Astrocyte (in vitro differentiated cells and primary cell): ENCODE results near the gene COG5. TPM values are rescaled to one million over a fixed set of nuclear protein-coding genes. Genes with fewer than 3 reads are reported as not detected.

Experiments
- DNase-seq: peaks from one replicate; pipeline ENCODE4 v3.0.0-alpha.2; 2010; ENCODE audit warnings: low read depth
- FAIRE-seq: peaks from 2 replicates; lab custom pipeline; 2011; peaks lifted over from hg19 to GRCh38; lab: Jason Lieb, UNC
- H2AFZ ChIP-seq: 2 replicates; pipeline ENCODE4 v1.6.0; 2012; ENCODE audit warnings: low read depth, low read length, inconsistent platforms
- H3K27ac ChIP-seq: 2 replicates; pipeline ENCODE4 v1.5.1; 2011; ENCODE audit warnings: low read depth, low read length, inconsistent platforms
- H3K27me3 ChIP-seq: 2 replicates; pipeline ENCODE4 v1.6.0; 2011; ENCODE audit warnings: low read length, inconsistent platforms; ENCODE audit not compliant: insufficient read depth
- H3K36me3 ChIP-seq: 2 replicates; pipeline ENCODE4 v1.5.1; 2011; ENCODE audit warnings: low read length, inconsistent platforms; ENCODE audit not compliant: insufficient read depth
- H3K4me1 ChIP-seq: 2 replicates; pipeline ENCODE4 v1.5.1; 2011; ENCODE audit warnings: low read length, inconsistent platforms; ENCODE audit not compliant: insufficient read depth
- H3K4me2 ChIP-seq: 2 replicates; pipeline ENCODE4 v1.6.0; 2012; ENCODE audit warnings: low read length, inconsistent platforms
- H3K4me3 ChIP-seq: 2 replicates; pipeline ENCODE4 v1.5.1; 2011; ENCODE audit warnings: low read depth, mild to moderate bottlenecking, low read length, inconsistent platforms; ENCODE audit not compliant: insufficient read depth
- H3K79me2 ChIP-seq: 2 replicates; pipeline ENCODE4 v1.6.0; 2012; ENCODE audit warnings: mild to moderate bottlenecking, low read length, inconsistent platforms; ENCODE audit not compliant: insufficient read depth
- H3K9ac ChIP-seq: 2 replicates; pipeline ENCODE4 v1.6.0; 2012; ENCODE audit warnings: mild to moderate bottlenecking, low read length, inconsistent platforms
- H3K9me3 ChIP-seq: 2 replicates; pipeline ENCODE4 v1.5.1; 2012; ENCODE audit warnings: low read depth, mild to moderate bottlenecking, low read length, inconsistent platforms; ENCODE audit not compliant: insufficient read depth
- H4K20me1 ChIP-seq: 2 replicates; pipeline ENCODE4 v1.6.0; 2012; ENCODE audit warnings: low read length, inconsistent platforms; ENCODE audit not compliant: insufficient read depth
- H3K27ac Mint-ChIP-seq: one replicate; pipeline ENCODE4 v1.8.0; 2021; ENCODE audit warnings: mild to moderate bottlenecking, mixed read lengths; ENCODE audit not compliant: unreplicated experiment
- H3K27me3 Mint-ChIP-seq: one replicate; pipeline ENCODE4 v1.8.0; 2021; ENCODE audit warnings: low read depth, mixed read lengths; ENCODE audit not compliant: unreplicated experiment
- H3K36me3 Mint-ChIP-seq: one replicate; pipeline ENCODE4 v1.8.0; 2021; ENCODE audit warnings: low read depth, mixed read lengths; ENCODE audit not compliant: unreplicated experiment
- H3K4me1 Mint-ChIP-seq: one replicate; pipeline ENCODE4 v1.8.0; 2021; ENCODE audit warnings: low read depth, mixed read lengths; ENCODE audit not compliant: unreplicated experiment
- H3K4me3 Mint-ChIP-seq: one replicate; pipeline ENCODE4 v1.8.0; 2021; ENCODE audit warnings: mild to moderate bottlenecking, moderate library complexity, mixed read lengths; ENCODE audit not compliant: unreplicated experiment
- H3K9me3 Mint-ChIP-seq: one replicate; pipeline ENCODE4 v1.8.0; 2021; ENCODE audit warnings: mild to moderate bottlenecking, mixed read lengths; ENCODE audit not compliant: unreplicated experiment
- EZH2 ChIP-seq: IDR thresholded peaks from 2 replicates; pipeline ENCODE4 v1.6.1; 2012; ENCODE audit warnings: mild to moderate bottlenecking, low read length, inconsistent platforms; ENCODE audit not compliant: insufficient read depth
- total RNA-seq: library from RNA; stranded (reverse); gene quantifications from 2 replicates; pipeline ENCODE4 v1.2.1, GENCODE V29; 2021
- TF ChIP-seq, protein P1 (sequence below): IDR thresholded peaks from 2 replicates; pipeline ENCODE4 v1.5.1; 2011; ENCODE audit warnings: low read depth, mild to moderate bottlenecking, inconsistent platforms, low read length, moderate library complexity; ENCODE audit not compliant: insufficient read depth

Gene COG5
- total RNA-seq, 1 donor from 2014 or later = 57.1 TPM

DNA sequence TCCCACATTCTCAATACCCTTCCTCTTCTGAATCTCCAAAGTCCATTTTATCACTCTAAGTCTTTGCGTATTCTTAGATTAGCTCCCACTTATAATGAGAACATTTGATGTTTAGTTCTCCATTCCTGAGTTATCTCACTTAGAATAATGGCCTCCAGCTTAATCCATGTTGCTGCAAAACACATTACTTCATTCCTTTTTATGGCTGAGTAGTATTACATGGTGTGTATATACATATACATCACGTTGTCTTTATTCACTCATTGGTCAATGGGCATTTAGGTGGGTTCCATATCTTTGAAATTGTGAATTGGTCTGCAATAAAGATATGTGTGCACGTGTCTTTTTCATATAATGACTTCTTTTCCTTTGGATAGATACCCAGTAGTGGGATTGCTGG, 61.6 kb downstream of the COG5 start:
- Histone ChIP-seq H4K20me1 (peaks cover 20% of the 10 kb centered on the region), H3K4me1 (no peaks in the 10 kb centered on the region), H3K27me3 (no peaks in the 10 kb centered on the region), H3K79me2 (peaks cover 13% of the 10 kb centered on the region), H3K4me3 (no peak overlapping the region), H3K27ac (no peak overlapping the region), H3K9ac (no peak overlapping the region), H3K4me2 (no peak overlapping the region), H3K9me3 (no peaks in the 10 kb centered on the region), H3K36me3 (no peaks in the 10 kb centered on the region), H2AFZ (no peak overlapping the region)
- FAIRE-seq = no peak
- no peaks in the 10 kb centered on the region for H3K9me3 Mint-ChIP-seq
- H3K4me3 Mint-ChIP-seq = no peak overlapping the region
- TF ChIP-seq, protein P1, sequence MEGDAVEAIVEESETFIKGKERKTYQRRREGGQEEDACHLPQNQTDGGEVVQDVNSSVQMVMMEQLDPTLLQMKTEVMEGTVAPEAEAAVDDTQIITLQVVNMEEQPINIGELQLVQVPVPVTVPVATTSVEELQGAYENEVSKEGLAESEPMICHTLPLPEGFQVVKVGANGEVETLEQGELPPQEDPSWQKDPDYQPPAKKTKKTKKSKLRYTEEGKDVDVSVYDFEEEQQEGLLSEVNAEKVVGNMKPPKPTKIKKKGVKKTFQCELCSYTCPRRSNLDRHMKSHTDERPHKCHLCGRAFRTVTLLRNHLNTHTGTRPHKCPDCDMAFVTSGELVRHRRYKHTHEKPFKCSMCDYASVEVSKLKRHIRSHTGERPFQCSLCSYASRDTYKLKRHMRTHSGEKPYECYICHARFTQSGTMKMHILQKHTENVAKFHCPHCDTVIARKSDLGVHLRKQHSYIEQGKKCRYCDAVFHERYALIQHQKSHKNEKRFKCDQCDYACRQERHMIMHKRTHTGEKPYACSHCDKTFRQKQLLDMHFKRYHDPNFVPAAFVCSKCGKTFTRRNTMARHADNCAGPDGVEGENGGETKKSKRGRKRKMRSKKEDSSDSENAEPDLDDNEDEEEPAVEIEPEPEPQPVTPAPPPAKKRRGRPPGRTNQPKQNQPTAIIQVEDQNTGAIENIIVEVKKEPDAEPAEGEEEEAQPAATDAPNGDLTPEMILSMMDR = no peak
- TF ChIP-seq EZH2 = no peak
- H3K27me3 Mint-ChIP-seq = no peaks in the 10 kb centered on the region
- H3K27ac Mint-ChIP-seq = no peak overlapping the region
- H3K4me1 Mint-ChIP-seq = peaks cover 14% of the 10 kb centered on the region
- DNase-seq = no peak
- H3K36me3 Mint-ChIP-seq = peaks cover 8% of the 10 kb centered on the region

DNA sequence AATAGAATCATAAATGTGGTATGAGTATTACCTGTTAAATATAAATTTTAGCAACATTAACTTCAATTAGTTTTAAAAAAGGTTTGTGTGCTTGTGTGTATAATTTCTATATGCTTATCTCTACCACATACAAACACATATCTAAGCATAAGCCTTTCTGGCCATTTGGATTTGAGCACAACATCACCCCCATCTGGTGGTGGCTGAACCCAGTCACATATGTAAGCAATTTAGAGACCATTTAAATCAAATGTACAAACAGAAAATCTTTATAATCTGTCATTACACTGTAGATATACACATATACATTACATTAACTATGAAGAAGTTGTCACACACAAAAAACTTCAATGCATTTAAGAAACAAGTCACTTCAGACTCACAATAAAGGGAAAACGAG, 62.1 kb downstream of the COG5 start:
- TF ChIP-seq EZH2 = no peak
- TF ChIP-seq, protein P1 = peak; percentile 29
- H3K36me3 Mint-ChIP-seq = peaks cover 10% of the 10 kb centered on the region
- DNase-seq (no peak), FAIRE-seq (no peak)
- H3K4me1 ChIP-seq = no peaks in the 10 kb centered on the region
- H3K4me3 ChIP-seq = no peak overlapping the region
- no peak overlapping the region for H3K27ac Mint-ChIP-seq
- no peaks in the 10 kb centered on the region for H3K9me3 ChIP-seq
- H3K4me1 Mint-ChIP-seq = peaks cover 12% of the 10 kb centered on the region
- no peaks in the 10 kb centered on the region for H3K27me3 Mint-ChIP-seq
- peaks cover 19% of the 10 kb centered on the region for H3K79me2 ChIP-seq
- no peak overlapping the region for H3K4me2 ChIP-seq
- peaks cover 20% of the 10 kb centered on the region for H4K20me1 ChIP-seq
- no peak overlapping the region for H3K27ac ChIP-seq
- no peak overlapping the region for H3K4me3 Mint-ChIP-seq
- H3K36me3 ChIP-seq = no peaks in the 10 kb centered on the region
- no peak overlapping the region for H3K9ac ChIP-seq
- H3K9me3 Mint-ChIP-seq = no peaks in the 10 kb centered on the region
- H3K27me3 ChIP-seq = no peaks in the 10 kb centered on the region
- no peak overlapping the region for H2AFZ ChIP-seq

DNA sequence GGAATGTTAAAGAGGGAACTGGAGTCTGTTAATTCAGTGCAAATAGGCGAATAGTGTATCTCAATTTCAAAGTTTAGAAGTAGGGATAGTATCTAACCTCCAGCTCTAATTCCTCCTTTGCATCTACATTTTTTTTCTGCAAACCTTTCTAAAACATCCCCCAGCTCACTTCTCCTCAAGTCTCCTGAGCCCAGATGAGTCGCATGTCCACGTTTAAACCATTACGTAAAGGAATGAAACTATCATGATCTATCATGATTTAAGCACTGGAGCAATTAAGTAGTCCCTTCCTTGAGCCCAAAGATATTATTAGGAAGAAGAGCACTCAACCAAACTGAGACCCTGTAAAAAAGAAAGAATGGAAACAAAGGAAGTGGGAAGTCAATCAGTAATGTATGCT, 64.0 kb downstream of the COG5 start:
- FAIRE-seq = no peak
- Mint-ChIP-seq H3K4me3 (no peak overlapping the region), H3K9me3 (peaks cover 2% of the 10 kb centered on the region), H3K27me3 (no peaks in the 10 kb centered on the region), H3K36me3 (peaks cover 4% of the 10 kb centered on the region), H3K27ac (no peak overlapping the region), H3K4me1 (peaks cover 4% of the 10 kb centered on the region)
- Histone ChIP-seq H3K9ac (no peak overlapping the region), H3K27ac (no peak overlapping the region), H4K20me1 (peaks cover 18% of the 10 kb centered on the region), H2AFZ (no peak overlapping the region), H3K4me2 (no peak overlapping the region), H3K4me1 (no peaks in the 10 kb centered on the region), H3K9me3 (no peaks in the 10 kb centered on the region), H3K79me2 (peaks cover 31% of the 10 kb centered on the region), H3K36me3 (no peaks in the 10 kb centered on the region), H3K27me3 (no peaks in the 10 kb centered on the region), H3K4me3 (no peak overlapping the region)
- TF ChIP-seq, protein P1 = no peak
- TF ChIP-seq EZH2 = no peak
- DNase-seq = no peak
